ENCODE data around the gene BRPF3.

Gene BRPF3

GRCh38 chr6:36272234-36272633 lies 75.7 kb downstream of the BRPF3 start:
- DNase-seq = peak; percentile 39

GRCh38 chr6:36273067-36273466 lies 76.5 kb downstream of the BRPF3 start:
- no peak for DNase-seq

GRCh38 chr6:36273802-36274514 lies 77.4 kb downstream of the BRPF3 start:
- DNase-seq = no peak

GRCh38 chr6:36276581-36277536 lies 80.3 kb downstream of the BRPF3 start:
- DNase-seq = peak; percentile 93

- no peak for DNase-seq
Observed at GRCh38 chr6:36277946-36278470, 81.5 kb downstream of the BRPF3 start.

GRCh38 chr6:36280467-36280866 lies 83.9 kb downstream of the BRPF3 start:
- no peak for DNase-seq

- no peak for DNase-seq
Observed at GRCh38 chr6:36280983-36281382, 84.4 kb downstream of the BRPF3 start.

Measured in NCI-H510A treated with DMSO at 0.1 percent for 48 hours (cell line).